Erythroblast (primary cell): ENCODE data around the gene KCNC3.

ENCODE experiments used
- GATA1 ChIP-seq: IDR thresholded peaks from 2 replicates; pipeline ENCODE4 v1.6.1; 2011; ENCODE audit warnings: low read depth, mild to moderate bottlenecking, control low read depth, low read length, moderate library complexity
- POLR2A ChIP-seq: IDR thresholded peaks from 2 replicates; pipeline ENCODE4 v1.6.1; 2011; ENCODE audit warnings: mild to moderate bottlenecking, low read length

- TF ChIP-seq POLR2A (no peak), GATA1 (no peak)
Observed at GRCh38 chr19:50349277-50350057, 20.3 kb upstream of the KCNC3 start.
